Trophoblast cell (in vitro differentiated cells and primary cell): ENCODE measurements around the gene C16orf95.

Experiments
- DNase-seq, 2 donors: peaks; one replicate each; pipeline ENCODE4 v3.0.0-alpha.2; 2016
- H2AFZ ChIP-seq: 2 replicates; pipeline ENCODE4 v1.6.1; 2013; ENCODE audit warnings: low read length, moderate library complexity, mild to moderate bottlenecking; ENCODE audit not compliant: insufficient read depth, poor library complexity
- H2AK5ac ChIP-seq: 2 replicates; pipeline ENCODE4 v1.6.1; 2013; ENCODE audit warnings: mild to moderate bottlenecking, low read length
- H2BK120ac ChIP-seq: 2 replicates; pipeline ENCODE4 v1.6.1; 2013; ENCODE audit warnings: low read length, mild to moderate bottlenecking, moderate library complexity; ENCODE audit not compliant: insufficient read depth, poor library complexity
- H2BK12ac ChIP-seq: 2 replicates; pipeline ENCODE4 v1.6.1; 2013; ENCODE audit warnings: mild to moderate bottlenecking, low read length, moderate library complexity
- H2BK5ac ChIP-seq: 2 replicates; pipeline ENCODE4 v1.6.1; 2013; ENCODE audit warnings: low read length, low read depth, moderate library complexity, mild to moderate bottlenecking; ENCODE audit not compliant: poor library complexity
- H3K14ac ChIP-seq: 2 replicates; pipeline ENCODE4 v1.6.1; 2013; ENCODE audit warnings: mild to moderate bottlenecking, low read length
- H3K18ac ChIP-seq: 2 replicates; pipeline ENCODE4 v1.6.1; 2013; ENCODE audit warnings: mild to moderate bottlenecking, low read length
- H3K23ac ChIP-seq: 2 replicates; pipeline ENCODE4 v1.6.1; 2013; ENCODE audit warnings: low read length
- H3K27ac ChIP-seq: 2 replicates; pipeline ENCODE4 v1.5.1; 2013; ENCODE audit warnings: low read depth, mild to moderate bottlenecking, inconsistent platforms, low read length, moderate library complexity
- H3K27me3 ChIP-seq: 2 replicates; pipeline ENCODE4 v1.6.1; 2013; ENCODE audit warnings: inconsistent platforms, mild to moderate bottlenecking, low read length, moderate library complexity; ENCODE audit not compliant: insufficient read depth
- H3K36me3 ChIP-seq, 2 experiments: 1 replicate in 1 of 2; 2 replicates in 1 of 2; pipeline ENCODE4 v1.6.1; 2013; ENCODE audit warnings: low read length in 2 of 2, mild to moderate bottlenecking in 2 of 2, moderate library complexity in 1 of 2; ENCODE audit not compliant: insufficient read depth in 2 of 2, control insufficient read depth in 1 of 2
- H3K4ac ChIP-seq: 2 replicates; pipeline ENCODE4 v1.6.1; 2013; ENCODE audit warnings: low read depth, mild to moderate bottlenecking, low read length, moderate library complexity
- H3K4me1 ChIP-seq, 2 experiments: 1 replicate in 1 of 2; 2 replicates in 1 of 2; pipeline ENCODE4 v1.6.1; 2013; ENCODE audit warnings: low read length in 2 of 2, mild to moderate bottlenecking in 2 of 2, moderate library complexity in 1 of 2; ENCODE audit not compliant: insufficient read depth in 2 of 2, control insufficient read depth in 1 of 2
- H3K4me2 ChIP-seq: 2 replicates; pipeline ENCODE4 v1.6.1; 2013; ENCODE audit warnings: inconsistent platforms, mild to moderate bottlenecking, low read length, moderate library complexity
- H3K4me3 ChIP-seq: 2 replicates; pipeline ENCODE4 v1.5.1; 2013; ENCODE audit warnings: mild to moderate bottlenecking, low read depth, low read length, inconsistent platforms
- H3K79me1 ChIP-seq: one replicate; pipeline ENCODE4 v1.6.1; 2013; ENCODE audit warnings: low read length
- H3K79me2 ChIP-seq: 2 replicates; pipeline ENCODE4 v1.6.1; 2013; ENCODE audit warnings: low read length, mild to moderate bottlenecking; ENCODE audit not compliant: control insufficient read depth, insufficient read depth, poor library complexity
- H3K9ac ChIP-seq: 2 replicates; pipeline ENCODE4 v1.6.1; 2013; ENCODE audit warnings: mild to moderate bottlenecking, low read length
- H3K9me3 ChIP-seq: 2 replicates; pipeline ENCODE4 v1.6.1; 2013; ENCODE audit warnings: low read depth, mild to moderate bottlenecking, control low read depth, inconsistent platforms, low read length; ENCODE audit not compliant: insufficient read depth
- H4K12ac ChIP-seq: 2 replicates; pipeline ENCODE4 v1.6.1; 2013; ENCODE audit warnings: low read depth, mild to moderate bottlenecking, low read length, moderate library complexity
- H4K8ac ChIP-seq: 2 replicates; pipeline ENCODE4 v1.6.1; 2013; ENCODE audit warnings: low read depth, mild to moderate bottlenecking, low read length, moderate library complexity
- H4K91ac ChIP-seq: one replicate; pipeline ENCODE4 v1.6.1; 2013; ENCODE audit warnings: low read depth, mild to moderate bottlenecking, low read length, moderate library complexity
- WGBS: extraction: QIAGEN DNeasy Blood & Tissue Kit; methylation state at CpG from one replicate; pipeline ENCODE4 v1.1.7; 2013; ENCODE audit warnings: missing lambda C conversion rate; ENCODE audit not compliant: insufficient read length, insufficient coverage; ENCODE audit errors: extremely low coverage; 5-methylcytosine and 5-hydroxymethylcytosine counted together

C16orf95 gene

DNA sequence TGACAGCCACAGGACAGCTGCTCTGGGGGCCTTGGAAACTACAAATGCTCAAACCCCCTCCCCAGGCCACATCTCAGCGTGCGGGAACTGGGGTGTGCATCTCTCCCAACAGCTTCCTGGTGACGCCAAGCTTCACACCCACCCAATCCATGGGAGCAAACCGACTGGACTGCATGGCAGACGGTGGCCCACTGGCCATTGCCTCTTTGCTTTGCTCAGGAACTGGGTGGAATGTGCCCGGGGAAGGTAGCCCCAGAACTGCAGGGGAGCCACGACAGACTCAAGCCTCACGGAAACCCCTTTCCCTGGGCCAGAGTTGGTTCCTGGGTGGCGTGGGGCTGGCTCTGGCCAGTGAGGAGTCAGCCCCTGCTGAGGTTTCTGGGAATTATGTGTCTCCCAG lies 5.2 kb upstream of the C16orf95 start:
- Histone ChIP-seq H3K23ac (no peak overlapping the region), H2BK120ac (no peak overlapping the region), H4K91ac (no peak overlapping the region), H3K9ac (no peak overlapping the region), H2BK12ac (no peak overlapping the region), H3K36me3 (peaks cover 0 to 2% of the 10 kb centered on the region in 2 experiments), H4K12ac (no peak overlapping the region), H3K4ac (no peak overlapping the region), H3K4me2 (no peak overlapping the region), H3K27ac (no peak overlapping the region), H4K8ac (no peak overlapping the region), H2AFZ (no peak overlapping the region), H3K79me1 (peaks cover 4% of the 10 kb centered on the region), H3K4me1 (peaks cover 5% of the 10 kb centered on the region in 2 experiments), H3K4me3 (no peak overlapping the region), H2AK5ac (no peak overlapping the region), H3K14ac (no peak overlapping the region), H3K79me2 (peaks cover 7% of the 10 kb centered on the region), H2BK5ac (no peak overlapping the region), H3K18ac (no peak overlapping the region), H3K9me3 (no peaks in the 10 kb centered on the region), H3K27me3 (no peaks in the 10 kb centered on the region)
- DNase-seq = no peak
- WGBS = no CpG with 5 or more reads among the region's 9 CpGs

DNA sequence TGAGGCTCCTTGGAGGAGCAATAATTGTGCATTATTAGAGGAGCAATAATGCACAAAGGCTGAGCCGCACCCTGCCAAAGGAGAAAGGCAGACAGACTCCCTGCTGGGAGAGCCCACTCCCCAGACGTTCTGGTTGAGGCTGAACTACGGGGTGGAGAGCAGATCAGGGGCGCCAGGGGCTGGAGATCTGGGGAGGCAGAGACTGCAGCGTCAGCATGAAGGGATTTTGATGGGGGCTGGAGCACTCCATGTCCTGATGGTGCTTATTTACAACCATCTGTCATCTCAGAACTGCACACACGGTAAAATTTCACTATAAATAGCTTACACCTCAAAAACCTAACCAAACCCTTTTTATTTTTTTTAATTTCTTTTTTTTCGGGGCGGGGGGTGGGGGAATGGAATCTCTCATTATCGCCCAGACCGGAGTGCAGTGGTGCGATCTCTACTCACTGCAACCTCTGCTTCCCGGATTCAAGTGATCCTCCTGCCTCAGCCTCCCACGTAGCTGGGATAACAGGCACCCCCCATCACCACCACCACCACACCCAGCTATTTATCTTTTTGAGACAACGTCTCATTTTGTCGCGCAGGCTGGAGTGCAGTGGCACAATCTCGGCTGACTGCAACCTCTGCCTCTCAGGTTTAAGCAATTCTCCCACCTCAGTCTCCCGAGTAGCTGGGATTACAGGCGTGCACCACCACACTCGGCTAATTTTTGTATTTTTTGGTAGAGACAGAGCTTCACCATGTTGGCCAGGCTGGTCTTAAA lies 4.3 kb upstream of the C16orf95 start:
- no peak overlapping the region for H3K4me2 ChIP-seq
- no peak overlapping the region for H3K4me3 ChIP-seq
- no peak overlapping the region for H3K4ac ChIP-seq
- H3K36me3 ChIP-seq = peaks cover 0 to 2% of the 10 kb centered on the region in 2 experiments
- H2BK5ac ChIP-seq = no peak overlapping the region
- H3K9ac ChIP-seq = no peak overlapping the region
- no peak overlapping the region for H2AFZ ChIP-seq
- peaks cover 9% of the 10 kb centered on the region for H3K79me2 ChIP-seq
- peaks cover 7% of the 10 kb centered on the region for H3K79me1 ChIP-seq
- H4K91ac ChIP-seq = no peak overlapping the region
- peaks cover 5% of the 10 kb centered on the region in 2 experiments for H3K4me1 ChIP-seq
- H3K27ac ChIP-seq = no peak overlapping the region
- no peak overlapping the region for H4K8ac ChIP-seq
- no peak overlapping the region for H3K14ac ChIP-seq
- no peak for DNase-seq
- no peak overlapping the region for H3K18ac ChIP-seq
- no peak overlapping the region for H2BK120ac ChIP-seq
- no peak overlapping the region for H2AK5ac ChIP-seq
- H3K9me3 ChIP-seq = no peaks in the 10 kb centered on the region
- H3K23ac ChIP-seq = no peak overlapping the region
- no peak overlapping the region for H4K12ac ChIP-seq
- H3K27me3 ChIP-seq = no peaks in the 10 kb centered on the region
- no peak overlapping the region for H2BK12ac ChIP-seq
- 100% methylated on average over 2 of the region's 20 CpGs for WGBS

DNA sequence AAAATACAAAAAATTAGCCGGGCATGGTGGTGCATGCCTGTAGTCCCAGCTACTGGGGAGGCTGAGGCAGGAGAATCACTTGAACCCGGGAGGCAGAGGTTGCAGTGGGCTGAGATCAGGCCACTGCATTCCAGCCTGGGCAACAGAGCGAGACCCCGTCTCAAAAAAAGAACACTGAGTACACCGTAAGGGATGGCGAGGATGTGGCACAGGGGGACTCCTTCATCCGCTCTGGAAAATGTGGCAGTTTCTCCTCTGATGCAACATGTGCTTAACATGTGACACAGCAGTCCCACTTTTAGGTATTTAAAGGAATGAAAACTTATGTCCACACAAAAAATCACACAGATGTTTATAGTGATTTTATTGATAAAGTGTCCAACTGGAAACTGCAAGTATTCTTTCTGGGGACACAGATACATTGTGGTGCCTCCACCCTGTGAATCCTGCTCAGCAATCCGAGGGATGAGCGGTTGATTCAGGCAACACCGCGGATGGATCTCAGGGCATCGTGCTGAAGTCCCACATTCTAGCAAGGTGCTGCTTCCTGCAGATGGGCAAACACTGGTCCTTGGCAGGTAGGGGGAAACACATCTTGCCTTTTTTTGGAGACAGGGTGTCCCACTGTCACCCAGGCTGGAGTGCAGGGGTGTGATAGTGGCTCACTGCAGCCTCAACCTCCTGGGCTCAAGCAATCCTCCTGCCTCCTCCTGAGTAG lies 3.5 kb upstream of the C16orf95 start:
- Histone ChIP-seq H4K12ac (no peak overlapping the region), H4K91ac (no peak overlapping the region), H3K79me2 (peaks cover 9% of the 10 kb centered on the region), H2AK5ac (no peak overlapping the region), H2BK5ac (no peak overlapping the region), H2BK12ac (no peak overlapping the region), H3K36me3 (peaks cover 0 to 2% of the 10 kb centered on the region in 2 experiments), H3K9me3 (no peaks in the 10 kb centered on the region), H4K8ac (no peak overlapping the region), H2BK120ac (no peak overlapping the region), H3K4me3 (no peak overlapping the region), H3K14ac (no peak overlapping the region), H3K18ac (no peak overlapping the region), H3K27ac (no peak overlapping the region), H3K9ac (no peak overlapping the region), H3K23ac (no peak overlapping the region), H2AFZ (no peak overlapping the region), H3K4ac (no peak overlapping the region), H3K79me1 (peaks cover 7% of the 10 kb centered on the region), H3K27me3 (no peaks in the 10 kb centered on the region), H3K4me2 (no peak overlapping the region), H3K4me1 (peaks cover 5% of the 10 kb centered on the region in 2 experiments)
- WGBS = no CpG with 5 or more reads among the region's 12 CpGs
- no peak for DNase-seq

DNA sequence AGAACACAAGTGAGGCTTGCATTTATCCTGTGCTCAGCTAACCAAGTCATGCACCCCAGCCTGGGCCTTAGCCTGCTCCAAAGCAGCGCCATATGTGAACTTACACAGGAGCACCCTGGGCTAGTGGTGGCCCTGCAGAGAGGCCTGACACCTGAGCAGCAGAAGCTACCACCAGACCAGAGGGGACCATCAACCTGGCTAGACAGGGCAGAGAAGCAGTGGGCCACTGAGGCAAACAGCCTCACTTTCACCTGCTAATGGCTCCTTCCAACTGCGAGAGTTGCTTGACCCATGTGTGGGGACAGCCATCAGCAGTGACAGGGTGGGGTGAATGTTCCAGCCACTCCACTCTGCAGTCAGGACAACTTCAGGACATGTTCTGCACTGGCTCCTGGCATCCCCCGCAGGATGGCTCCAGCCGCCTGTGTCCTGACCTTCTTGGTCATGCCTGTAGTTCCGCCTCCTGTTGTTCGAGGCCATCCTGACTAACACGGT lies 2.9 kb upstream of the C16orf95 start:
- no peak overlapping the region for H4K91ac ChIP-seq
- H2AK5ac ChIP-seq = no peak overlapping the region
- peaks cover 7% of the 10 kb centered on the region for H3K79me1 ChIP-seq
- no peak overlapping the region for H2AFZ ChIP-seq
- H3K27me3 ChIP-seq = no peaks in the 10 kb centered on the region
- DNase-seq = no peak
- H3K4ac ChIP-seq = no peak overlapping the region
- H4K12ac ChIP-seq = no peak overlapping the region
- H3K18ac ChIP-seq = no peak overlapping the region
- H3K9me3 ChIP-seq = no peaks in the 10 kb centered on the region
- WGBS = no CpG with 5 or more reads among the region's 7 CpGs
- no peak overlapping the region for H4K8ac ChIP-seq
- H2BK12ac ChIP-seq = no peak overlapping the region
- H3K14ac ChIP-seq = no peak overlapping the region
- no peak overlapping the region for H3K27ac ChIP-seq
- H3K4me3 ChIP-seq = peak overlapping the region; percentile 12
- peaks cover 5% of the 10 kb centered on the region in 2 experiments for H3K4me1 ChIP-seq
- no peak overlapping the region for H2BK120ac ChIP-seq
- no peak overlapping the region for H3K4me2 ChIP-seq
- no peak overlapping the region for H3K9ac ChIP-seq
- H2BK5ac ChIP-seq = no peak overlapping the region
- H3K23ac ChIP-seq = no peak overlapping the region
- peaks cover 9% of the 10 kb centered on the region for H3K79me2 ChIP-seq
- peaks cover 0 to 2% of the 10 kb centered on the region in 2 experiments for H3K36me3 ChIP-seq
